Naive thymus-derived CD8-positive, alpha-beta T cell (primary cell): Measurements from ENCODE around the gene CFAP251. TPM values are rescaled to one million over a fixed set of nuclear protein-coding genes. Genes with fewer than 3 reads are reported as not detected.

Experiments used
- ATAC-seq, 2 donors: fragments of 150-1000 bp; cut with Tn5 transposase in 1 of 2; sonication (Bioruptor Pico), chemical (Tn5 transposase) in 1 of 2; 1 replicate in 1 of 2; 2 replicates in 1 of 2; pipeline ENCODE4 v1.10.0; 2021; ENCODE audit warnings: mild to moderate bottlenecking in 2 of 2, moderate library complexity in 2 of 2
- POLR2A ChIA-PET: fragments of 350-600 bp; sonication (Branson Sonifier 250); formaldehyde crosslinking; loops from one replicate; lab custom pipeline; 2021; ENCODE audit warnings: antibody characterized with exemption; lab: Charles Lee
- DNase-seq, 10 donors: peaks; one replicate each; pipeline versions ENCODE4 v3.0.0 to v3.0.0-alpha.2; 2020 to 2022
- H3K27ac Mint-ChIP-seq, 10 donors: one replicate each; pipeline ENCODE4 v1.8.0; 2020 to 2022; ENCODE audit warnings: mild to moderate bottlenecking in 10 of 10, mixed read lengths in 10 of 10, moderate library complexity in 4 of 10, inconsistent platforms in 1 of 10
- H3K27me3 Mint-ChIP-seq, 5 donors: one replicate each; pipeline ENCODE4 v1.8.0; 2021 to 2022; ENCODE audit warnings: mixed read lengths in 5 of 5
- H3K36me3 Mint-ChIP-seq, 3 donors: one replicate each; pipeline ENCODE4 v1.8.0; 2020 to 2022; ENCODE audit warnings: mixed read lengths in 3 of 3, mild to moderate bottlenecking in 2 of 3, inconsistent platforms in 1 of 3
- H3K4me1 Mint-ChIP-seq, 4 donors: one replicate each; pipeline ENCODE4 v1.8.0; 2021 to 2022; ENCODE audit warnings: mixed read lengths in 4 of 4
- H3K4me3 Mint-ChIP-seq, 10 donors: one replicate each; pipeline ENCODE4 v1.8.0; 2020 to 2022; ENCODE audit warnings: mild to moderate bottlenecking in 10 of 10, mixed read lengths in 10 of 10, moderate library complexity in 6 of 10, inconsistent platforms in 1 of 10
- H3K9me3 Mint-ChIP-seq, 9 donors: one replicate each; pipeline ENCODE4 v1.8.0; 2020 to 2022; ENCODE audit warnings: mixed read lengths in 9 of 9, mild to moderate bottlenecking in 3 of 9, inconsistent platforms in 1 of 9, moderate library complexity in 1 of 9
- polyA plus RNA-seq, 3 donors: library from polyadenylated mRNA; unstranded; fragments of 300-500 nt; fragmentation: Illumina TruSeq; gene quantifications; one replicate each; pipeline ENCODE4 v1.2.3, GENCODE V29; 2021
- total RNA-seq, 8 experiments: library from RNA in 2 of 8; stranded (reverse) in 2 of 8; gene quantifications; one replicate each; pipeline ENCODE4 v1.2.3 and lab custom pipeline; 2021 to 2026

CFAP251 gene
- total and polyA plus RNA-seq, 5 experiments from 2014 or later: 0.03 to 0.82 (median 0.28) TPM; not detected in 1

DNA sequence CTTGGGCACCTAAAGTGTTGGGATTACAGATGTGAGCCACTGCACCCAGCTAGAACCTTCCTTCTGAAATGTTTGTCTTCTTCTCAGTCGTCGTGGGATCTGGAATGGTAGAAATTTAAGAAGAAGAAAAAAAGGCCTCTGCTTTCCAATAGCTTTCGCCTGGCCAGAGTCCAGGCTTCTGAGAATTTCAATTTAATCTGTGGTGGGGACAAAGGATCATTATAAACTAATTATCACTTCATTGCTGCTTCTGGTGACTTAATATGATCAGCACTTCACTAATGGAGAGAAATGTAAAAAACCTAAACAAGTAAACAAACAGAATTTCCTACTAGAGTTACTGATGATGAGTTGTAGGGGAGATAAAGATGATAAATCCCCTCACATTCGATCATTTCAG is 51.3 kb downstream of the CFAP251 start:
- ATAC-seq (no peak), DNase-seq (no peak)
- POLR2A ChIA-PET: no interaction called here
- Mint-ChIP-seq H3K27ac (no peak overlapping the region), H3K4me3 (no peak overlapping the region), H3K36me3 (peaks cover 0 to 17% (median 6%) of the 10 kb centered on the region in 3 donors), H3K9me3 (peaks cover 0 to 17% (median 3%) of the 10 kb centered on the region in 9 donors), H3K4me1 (peaks cover 0 to 21% (median 1%) of the 10 kb centered on the region in 4 donors), H3K27me3 (peaks cover 0 to 3% (median 0%) of the 10 kb centered on the region in 5 donors)

- POLR2A ChIA-PET: no interaction called here
Measured at GRCh38 chr12:121970581-121971300, 52.3 kb downstream of the CFAP251 start.

GRCh38 chr12:121974026-121974985 is 55.9 kb downstream of the CFAP251 start:
- peaks cover 0 to 15% (median 0%) of the 10 kb centered on the region in 4 donors for H3K4me1 Mint-ChIP-seq

More at GRCh38 chr12:121970581-121971300, 52.3 kb downstream of the CFAP251 start:
- H3K9me3 Mint-ChIP-seq: peaks cover 0 to 17% (median 3%) of the 10 kb centered on the region in 9 donors
- ATAC-seq (no peak), DNase-seq (no peak)
- peaks cover 0 to 17% (median 6%) of the 10 kb centered on the region in 3 donors for H3K36me3 Mint-ChIP-seq
- H3K4me3 Mint-ChIP-seq: no peak overlapping the region
- no peak overlapping the region for H3K27ac Mint-ChIP-seq
- H3K27me3 Mint-ChIP-seq: peaks cover 0 to 6% (median 0%) of the 10 kb centered on the region in 5 donors
- H3K4me1 Mint-ChIP-seq: peaks cover 0 to 21% (median 1%) of the 10 kb centered on the region in 4 donors

DNA sequence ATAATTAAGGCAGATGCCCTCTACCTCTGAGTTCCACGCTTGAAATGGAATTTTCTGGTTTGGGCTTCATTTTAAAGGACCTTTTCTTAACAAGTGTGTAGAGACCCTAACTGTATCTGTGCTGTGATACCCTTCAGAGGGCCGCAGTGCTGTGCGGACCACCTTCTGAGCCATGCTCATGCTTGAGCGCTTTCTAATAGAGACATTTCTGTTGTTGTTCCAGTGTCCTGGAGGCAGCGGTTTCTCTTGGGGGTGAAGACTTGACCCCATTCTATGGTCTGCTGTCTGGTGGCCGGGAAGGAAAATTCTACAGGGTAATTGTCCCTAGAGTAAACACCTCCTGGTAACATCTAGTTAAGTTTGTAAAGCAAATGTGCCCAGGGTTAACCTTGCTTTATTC is 56.6 kb downstream of the CFAP251 start:
- DNase-seq (no peak), ATAC-seq (no peak)
- Mint-ChIP-seq H3K4me3 (no peak overlapping the region), H3K27me3 (peaks cover 0 to 6% (median 0%) of the 10 kb centered on the region in 5 donors), H3K4me1 (peaks cover 0 to 11% (median 0%) of the 10 kb centered on the region in 4 donors), H3K9me3 (peaks cover 0 to 17% (median 3%) of the 10 kb centered on the region in 9 donors), H3K27ac (no peak overlapping the region), H3K36me3 (peaks cover 0 to 17% (median 4%) of the 10 kb centered on the region in 3 donors)
- POLR2A ChIA-PET: interaction anchor here (0.7 kb wide), 1 partner anchor 258 kb away, joined by 3 read pairs; no protein-coding TSS in a partner anchor

More at GRCh38 chr12:121974026-121974985, 55.9 kb downstream of the CFAP251 start:
- POLR2A ChIA-PET: no interaction called here
- ATAC-seq (no peak), DNase-seq (no peak)
- no peak overlapping the region for H3K4me3 Mint-ChIP-seq
- H3K36me3 Mint-ChIP-seq: peaks cover 0 to 17% (median 4%) of the 10 kb centered on the region in 3 donors
- peaks cover 0 to 17% (median 3%) of the 10 kb centered on the region in 9 donors for H3K9me3 Mint-ChIP-seq
- H3K27ac Mint-ChIP-seq: no peak overlapping the region
- H3K27me3 Mint-ChIP-seq: peaks cover 0 to 6% (median 0%) of the 10 kb centered on the region in 5 donors

DNA sequence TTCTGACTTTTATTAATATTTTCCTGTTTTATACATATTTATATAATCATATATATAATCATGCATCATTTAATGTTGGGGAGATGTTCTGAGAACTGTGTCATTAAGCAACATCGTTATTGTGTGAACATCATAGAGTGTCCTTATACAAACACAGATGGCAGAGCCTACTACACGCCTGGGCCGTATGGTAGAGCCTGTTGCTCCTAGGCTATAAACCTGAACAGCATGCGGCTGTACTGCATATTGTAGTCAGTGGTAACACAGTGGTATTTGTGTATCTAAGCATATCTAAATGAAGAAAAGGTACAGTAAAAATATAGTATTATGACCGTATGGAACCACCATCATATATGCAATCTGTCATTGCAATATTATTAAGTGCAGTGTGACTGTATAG is 58.6 kb downstream of the CFAP251 start:
- ATAC-seq (no peak), DNase-seq (no peak)
- Mint-ChIP-seq H3K9me3 (peaks cover 0 to 17% (median 3%) of the 10 kb centered on the region in 9 donors), H3K27me3 (peaks cover 0 to 6% (median 0%) of the 10 kb centered on the region in 5 donors), H3K36me3 (peaks cover 0 to 14% (median 4%) of the 10 kb centered on the region in 3 donors), H3K4me1 (peaks cover 0 to 18% (median 0%) of the 10 kb centered on the region in 4 donors), H3K4me3 (no peak overlapping the region), H3K27ac (no peak overlapping the region)
- POLR2A ChIA-PET: no interaction called here

DNA sequence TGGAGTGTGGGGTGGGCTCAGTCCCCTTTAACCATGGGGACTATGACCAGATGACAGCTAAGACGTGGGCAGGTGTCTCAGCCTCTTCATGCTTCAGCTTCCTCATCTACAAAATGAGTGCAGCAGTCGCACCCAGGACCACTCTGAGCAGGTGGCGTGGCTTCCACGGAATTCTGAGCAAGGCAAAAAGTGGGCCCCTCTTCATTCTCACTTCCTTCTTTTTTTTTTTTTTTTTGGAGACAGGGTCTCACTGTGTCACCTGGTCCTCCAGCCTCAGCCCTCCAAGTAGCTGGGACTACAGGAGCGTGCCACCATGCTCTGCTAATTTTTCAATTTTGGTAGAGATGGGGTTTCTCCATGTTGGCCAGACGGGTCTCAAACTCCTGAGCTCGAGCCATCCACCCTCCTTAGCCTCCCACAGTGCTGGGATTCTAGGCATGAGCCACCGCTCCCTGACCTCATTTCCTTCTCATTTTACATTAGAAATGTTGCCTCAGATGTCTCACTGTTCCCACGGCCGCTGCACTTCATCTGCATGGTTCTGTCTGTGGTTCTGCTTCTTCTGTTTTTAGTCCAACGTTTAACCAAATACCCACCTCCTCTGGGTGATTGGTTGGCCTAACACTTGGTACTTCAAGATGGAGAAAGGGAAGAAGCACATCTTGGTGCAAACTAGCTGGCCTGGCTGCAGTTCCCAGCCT is 61.9 kb downstream of the CFAP251 start:
- POLR2A ChIA-PET: interaction anchor here (0.7 kb wide), 1 partner anchor 88 kb away, joined by 6 read pairs; no protein-coding TSS in a partner anchor
- Mint-ChIP-seq H3K27me3 (peaks cover 0 to 3% (median 0%) of the 10 kb centered on the region in 5 donors), H3K27ac (peak overlapping the region in 2 of 10 donors; percentile 47 to 60), H3K4me1 (peaks cover 0 to 41% (median 3%) of the 10 kb centered on the region in 4 donors), H3K4me3 (peak overlapping the region in 1 of 10 donors; percentile 42), H3K36me3 (no peaks in the 10 kb centered on the region), H3K9me3 (no peaks in the 10 kb centered on the region)
- ATAC-seq: peak in 1 of 2 donors; percentile 20
- no peak for DNase-seq

DNA sequence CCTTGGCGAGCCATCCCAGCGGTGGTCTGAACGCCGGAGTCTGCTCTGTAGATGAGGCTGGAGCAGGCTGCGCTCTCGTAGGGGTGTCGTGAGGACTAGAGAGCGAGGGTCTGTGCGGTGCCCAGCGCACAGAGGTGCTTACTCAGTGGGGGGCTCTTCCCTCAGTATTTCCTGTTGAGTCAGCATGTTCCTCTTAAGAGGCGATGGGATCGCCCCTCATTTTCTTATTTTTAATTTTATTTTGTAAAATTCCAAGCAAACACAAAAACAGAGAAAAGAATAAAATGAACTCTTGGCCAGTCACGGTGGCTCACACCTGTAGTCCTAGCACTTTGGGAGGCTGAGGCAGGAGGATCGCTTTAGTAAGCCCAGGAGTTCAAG is 62.5 kb downstream of the CFAP251 start:
- no peaks in the 10 kb centered on the region for H3K27me3 Mint-ChIP-seq
- POLR2A ChIA-PET: interaction anchor here (0.7 kb wide), 1 partner anchor 88 kb away, joined by 6 read pairs; no protein-coding TSS in a partner anchor
- no peaks in the 10 kb centered on the region for H3K9me3 Mint-ChIP-seq
- H3K4me3 Mint-ChIP-seq: peak overlapping the region in 1 of 10 donors; percentile 42
- DNase-seq (no peak), ATAC-seq (no peak)
- peaks cover 0 to 41% (median 3%) of the 10 kb centered on the region in 4 donors for H3K4me1 Mint-ChIP-seq
- no peaks in the 10 kb centered on the region for H3K36me3 Mint-ChIP-seq
- peak overlapping the region in 1 of 10 donors; percentile 47 for H3K27ac Mint-ChIP-seq

GRCh38 chr12:121981456-121981855 is 63.1 kb downstream of the CFAP251 start:
- Mint-ChIP-seq H3K27me3 (no peaks in the 10 kb centered on the region), H3K36me3 (no peaks in the 10 kb centered on the region), H3K27ac (no peak overlapping the region), H3K9me3 (no peaks in the 10 kb centered on the region), H3K4me1 (peaks cover 0 to 41% (median 3%) of the 10 kb centered on the region in 4 donors), H3K4me3 (no peak overlapping the region)
- POLR2A ChIA-PET: interaction anchor here (0.5 kb wide), 1 partner anchor 70 kb away, joined by 3 read pairs; no protein-coding TSS in a partner anchor
- DNase-seq: no peak
- no peak for ATAC-seq

GRCh38 chr12:121982950-121983349 is 64.6 kb downstream of the CFAP251 start:
- Mint-ChIP-seq H3K4me1 (peaks cover 0 to 41% (median 3%) of the 10 kb centered on the region in 4 donors), H3K36me3 (no peaks in the 10 kb centered on the region), H3K27me3 (no peaks in the 10 kb centered on the region), H3K4me3 (no peak overlapping the region), H3K9me3 (no peaks in the 10 kb centered on the region), H3K27ac (no peak overlapping the region)
- DNase-seq: no peak
- ATAC-seq: no peak
- POLR2A ChIA-PET: no interaction called here

GRCh38 chr12:121983536-121984210 is 65.3 kb downstream of the CFAP251 start:
- peak overlapping the region in 1 of 10 donors; percentile 50 for H3K4me3 Mint-ChIP-seq
- H3K27ac Mint-ChIP-seq: peak overlapping the region in 2 of 10 donors; percentile 23 to 74
- no peak for DNase-seq

GRCh38 chr12:121986489-121987245 is 68.3 kb downstream of the CFAP251 start:
- Mint-ChIP-seq H3K4me1 (peaks cover 0 to 28% (median 3%) of the 10 kb centered on the region in 4 donors), H3K36me3 (no peaks in the 10 kb centered on the region), H3K4me3 (no peak overlapping the region), H3K27ac (no peak overlapping the region), H3K27me3 (no peaks in the 10 kb centered on the region), H3K9me3 (no peaks in the 10 kb centered on the region)
- no peak for DNase-seq
- no peak for ATAC-seq
- POLR2A ChIA-PET: no interaction called here

More at GRCh38 chr12:121983536-121984210, 65.3 kb downstream of the CFAP251 start:
- Mint-ChIP-seq H3K9me3 (no peaks in the 10 kb centered on the region), H3K4me1 (peaks cover 0 to 41% (median 3%) of the 10 kb centered on the region in 4 donors), H3K36me3 (no peaks in the 10 kb centered on the region), H3K27me3 (no peaks in the 10 kb centered on the region)
- ATAC-seq: no peak
- POLR2A ChIA-PET: interaction anchor here (0.5 kb wide), 1 partner anchor 31 kb away, joined by 3 read pairs; no protein-coding TSS in a partner anchor
